Kidney epithelial cell (primary cell): ENCODE results near the gene RPS6KA5. TPM values are rescaled to one million over a fixed set of nuclear protein-coding genes. Genes with fewer than 3 reads are reported as not detected.
"Not testable (repeated sequence)": the region's sequence is repeated elsewhere in the genome, so short reads cannot be mapped to it uniquely, and the experiment has no call there.

Experiments
- DNase-seq: peaks from one replicate; pipeline ENCODE4 v3.0.0-alpha.2; 2010; ENCODE audit warnings: low read depth
- H3K27me3 ChIP-seq: 2 replicates; pipeline ENCODE4 v1.6.0; 2011; ENCODE audit warnings: low read length; ENCODE audit not compliant: control insufficient read depth, insufficient read depth
- H3K36me3 ChIP-seq: 2 replicates; pipeline ENCODE4 v1.5.1; 2011; ENCODE audit warnings: low read length; ENCODE audit not compliant: control insufficient read depth, insufficient read depth
- H3K4me3 ChIP-seq: 2 replicates; pipeline ENCODE4 v1.5.1; 2011; ENCODE audit warnings: low read depth, mild to moderate bottlenecking, control low read depth, low read length
- total RNA-seq: library from RNA; depleted of rRNA; stranded (reverse); fragments of >200 nt; gene quantifications from 2 replicates; pipeline ENCODE4 v1.2.3, GENCODE V29; 2015
- TF ChIP-seq, protein P1 (sequence below): IDR thresholded peaks from 2 replicates; pipeline ENCODE4 v1.5.1; 2011; ENCODE audit warnings: mild to moderate bottlenecking, moderate library complexity, low read length, control low read depth, inconsistent platforms; ENCODE audit not compliant: insufficient read depth, poor library complexity, severe bottlenecking

The RPS6KA5 gene
- total RNA-seq, 1 donor from 2014 or later, result 3.7 TPM

DNA sequence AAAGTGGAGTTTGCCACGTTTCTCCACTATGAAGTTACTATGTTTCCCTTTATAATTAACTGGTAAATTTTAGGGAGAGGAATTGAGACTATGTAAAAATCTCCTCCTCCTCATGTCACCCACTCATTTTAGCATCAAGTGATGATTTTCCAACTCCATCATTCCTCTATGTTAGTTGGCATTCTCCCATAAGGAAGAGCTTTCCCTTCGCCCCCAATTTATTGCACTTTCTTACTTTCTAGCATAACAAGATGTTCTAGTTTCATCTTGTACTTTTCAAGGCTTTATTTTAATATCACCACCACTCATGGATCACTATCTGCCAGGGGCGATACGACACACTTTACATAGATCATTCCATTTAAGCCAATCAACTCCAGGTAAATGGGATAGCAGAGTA is 97.1 kb downstream of the RPS6KA5 start:
- H3K4me3 ChIP-seq, result no peak overlapping the region
- DNase-seq, result no peak
- no peaks in the 10 kb centered on the region for H3K36me3 ChIP-seq
- TF ChIP-seq, protein P1, sequence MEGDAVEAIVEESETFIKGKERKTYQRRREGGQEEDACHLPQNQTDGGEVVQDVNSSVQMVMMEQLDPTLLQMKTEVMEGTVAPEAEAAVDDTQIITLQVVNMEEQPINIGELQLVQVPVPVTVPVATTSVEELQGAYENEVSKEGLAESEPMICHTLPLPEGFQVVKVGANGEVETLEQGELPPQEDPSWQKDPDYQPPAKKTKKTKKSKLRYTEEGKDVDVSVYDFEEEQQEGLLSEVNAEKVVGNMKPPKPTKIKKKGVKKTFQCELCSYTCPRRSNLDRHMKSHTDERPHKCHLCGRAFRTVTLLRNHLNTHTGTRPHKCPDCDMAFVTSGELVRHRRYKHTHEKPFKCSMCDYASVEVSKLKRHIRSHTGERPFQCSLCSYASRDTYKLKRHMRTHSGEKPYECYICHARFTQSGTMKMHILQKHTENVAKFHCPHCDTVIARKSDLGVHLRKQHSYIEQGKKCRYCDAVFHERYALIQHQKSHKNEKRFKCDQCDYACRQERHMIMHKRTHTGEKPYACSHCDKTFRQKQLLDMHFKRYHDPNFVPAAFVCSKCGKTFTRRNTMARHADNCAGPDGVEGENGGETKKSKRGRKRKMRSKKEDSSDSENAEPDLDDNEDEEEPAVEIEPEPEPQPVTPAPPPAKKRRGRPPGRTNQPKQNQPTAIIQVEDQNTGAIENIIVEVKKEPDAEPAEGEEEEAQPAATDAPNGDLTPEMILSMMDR, result no peak
- no peaks in the 10 kb centered on the region for H3K27me3 ChIP-seq

- Histone ChIP-seq H3K27me3 (no peaks in the 10 kb centered on the region), H3K4me3 (no peak overlapping the region), H3K36me3 (no peaks in the 10 kb centered on the region)
- DNase-seq, result no peak
- TF ChIP-seq, protein P1, result no peak
These were observed 97.8 kb downstream of the RPS6KA5 start for GRCh38 chr14:90962505-90963109.

GRCh38 chr14:90960818-90961217 is 99.6 kb downstream of the RPS6KA5 start:
- H3K36me3 ChIP-seq, result no peaks in the 10 kb centered on the region
- DNase-seq, result no peak
- H3K27me3 ChIP-seq, result no peaks in the 10 kb centered on the region
- H3K4me3 ChIP-seq, result no peak overlapping the region
- TF ChIP-seq, protein P1, result no peak

GRCh38 chr14:90959344-90959743 is 101.1 kb downstream of the RPS6KA5 start:
- TF ChIP-seq, protein P1, result no peak
- Histone ChIP-seq H3K27me3 (no peaks in the 10 kb centered on the region), H3K4me3 (no peak overlapping the region), H3K36me3 (no peaks in the 10 kb centered on the region)
- no peak for DNase-seq

DNA sequence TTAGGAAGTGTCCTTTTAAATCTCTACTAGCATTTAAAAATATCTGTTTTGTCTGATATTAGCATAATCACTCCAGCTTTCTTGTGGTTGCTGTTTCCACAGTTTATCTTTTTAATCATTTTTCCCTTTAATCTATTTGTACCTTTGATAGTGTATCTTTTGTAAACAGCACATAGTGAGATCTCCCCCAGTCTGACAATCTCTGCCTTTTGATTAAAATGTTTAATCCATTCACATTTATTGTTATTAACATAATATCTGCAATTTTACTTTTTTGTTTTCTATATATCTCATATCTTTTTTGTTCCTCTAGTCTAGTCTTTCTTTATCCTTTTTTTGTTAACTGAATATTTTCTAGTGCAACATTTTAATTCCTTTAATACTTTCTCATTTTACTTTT is 104.2 kb downstream of the RPS6KA5 start:
- DNase-seq, result no peak
- no peaks in the 10 kb centered on the region for H3K27me3 ChIP-seq
- H3K4me3 ChIP-seq, result no peak overlapping the region
- TF ChIP-seq, protein P1, result no peak
- no peaks in the 10 kb centered on the region for H3K36me3 ChIP-seq

DNA sequence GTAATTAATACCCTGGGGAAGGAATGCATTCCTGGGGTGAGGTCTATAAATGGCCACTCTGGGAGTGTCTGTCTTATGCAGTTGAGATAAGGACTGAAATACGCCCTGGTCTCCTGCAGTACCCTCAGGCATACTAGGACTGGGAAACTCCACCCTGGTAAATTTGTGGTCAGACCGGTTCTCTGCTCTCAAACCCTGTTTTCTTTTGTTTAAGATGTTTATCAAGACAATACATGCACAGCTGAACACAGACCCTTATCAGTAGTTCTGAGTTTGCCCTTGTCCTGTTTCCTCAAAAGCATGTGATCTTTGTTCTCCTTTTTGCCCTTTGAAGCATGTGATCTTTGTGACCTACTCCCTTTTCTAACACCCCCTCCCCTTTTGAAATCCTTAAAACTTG is 106.8 kb downstream of the RPS6KA5 start:
- not testable (repeated sequence) for H3K36me3 ChIP-seq, H3K4me3 ChIP-seq, H3K27me3 ChIP-seq, DNase-seq
